Measurements from ENCODE around the gene XAF1.
"Not testable (repeated sequence)": the region's sequence is repeated elsewhere in the genome, so short reads cannot be mapped to it uniquely, and the experiment has no call there.

XAF1 gene

DNA sequence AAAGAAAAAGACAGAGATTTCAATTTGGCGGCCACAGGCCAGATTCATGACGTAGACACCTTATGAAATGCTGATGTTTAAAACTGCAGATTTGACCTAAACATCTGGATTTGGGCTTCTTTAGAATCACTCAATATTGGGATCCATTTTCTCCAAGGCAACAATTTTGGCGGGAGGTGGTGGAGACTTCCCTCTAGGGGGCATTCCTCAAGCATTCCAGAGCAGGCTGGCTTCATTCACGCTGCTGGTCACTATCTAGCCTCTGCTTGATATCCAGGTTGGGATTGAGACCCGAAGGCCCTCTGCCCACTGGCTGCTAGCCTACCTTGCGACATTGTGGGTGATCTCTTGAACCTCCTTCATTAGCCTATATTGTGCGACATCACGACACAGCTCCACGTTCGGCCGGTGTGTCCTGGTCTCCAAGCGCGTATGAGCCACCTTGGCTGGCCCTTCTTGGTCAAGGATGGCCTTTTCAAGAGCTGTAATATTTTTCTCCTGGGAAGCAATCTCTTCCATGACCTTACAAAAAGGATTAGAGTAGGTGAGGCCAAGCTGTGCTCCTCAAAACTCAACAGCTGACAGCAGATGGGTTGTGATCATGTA is 44.7 kb downstream of the XAF1 start:
- Histone ChIP-seq H3K4me1 (ENCODE audit: control insufficient read depth, insufficient read depth, low read length, poor library complexity, severe bottlenecking) (no peaks in the 10 kb centered on the region), H3K9me3 (ENCODE audit: control insufficient read depth, low read length) (no peaks in the 10 kb centered on the region), H3K36me3 (ENCODE audit: control insufficient read depth, insufficient read depth, low read length) (no peaks in the 10 kb centered on the region), H3K27ac (ENCODE audit: low read depth, low read length, severe bottlenecking) (no peak overlapping the region), H3K4me3 (ENCODE audit: extremely low read depth, insufficient read depth, low read length, poor library complexity, severe bottlenecking) (no peak overlapping the region)
- WGBS, 2 experiments (ENCODE audit: insufficient coverage in 2 of 2) = 78 to 80% methylated on average over 10 to 12 of the region's 13 CpGs

DNA sequence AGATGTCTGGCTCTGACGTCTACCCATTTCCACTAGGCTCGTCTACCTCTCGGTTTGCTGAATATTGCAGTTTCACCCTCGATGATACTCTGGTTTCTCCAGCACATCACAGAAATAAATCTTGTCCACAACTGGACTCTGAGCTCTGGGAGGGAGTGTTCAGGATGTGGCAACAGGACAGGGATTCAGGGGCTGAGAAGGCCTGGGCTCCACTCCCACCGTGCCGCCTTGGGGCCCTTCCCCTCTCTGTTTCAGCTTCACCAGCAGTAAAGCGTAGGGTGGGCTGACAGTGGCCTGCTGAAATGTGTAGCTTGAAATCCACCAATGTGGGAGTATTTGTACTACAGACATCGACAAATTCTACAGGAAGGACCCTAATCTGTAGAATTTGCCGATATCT is 55.7 kb downstream of the XAF1 start:
- Histone ChIP-seq H3K4me3 (ENCODE audit: extremely low read depth, insufficient read depth, low read length, poor library complexity, severe bottlenecking) (no peak overlapping the region), H3K4me1 (ENCODE audit: control insufficient read depth, insufficient read depth, low read length, poor library complexity, severe bottlenecking) (no peaks in the 10 kb centered on the region), H3K36me3 (ENCODE audit: control insufficient read depth, insufficient read depth, low read length) (no peaks in the 10 kb centered on the region), H3K9me3 (ENCODE audit: control insufficient read depth, low read length) (no peaks in the 10 kb centered on the region), H3K27ac (ENCODE audit: low read depth, low read length, severe bottlenecking) (no peak overlapping the region)
- WGBS, 2 experiments (ENCODE audit: insufficient coverage in 2 of 2) = 84 to 86% methylated on average over 5 to 6 of the region's 9 CpGs

DNA sequence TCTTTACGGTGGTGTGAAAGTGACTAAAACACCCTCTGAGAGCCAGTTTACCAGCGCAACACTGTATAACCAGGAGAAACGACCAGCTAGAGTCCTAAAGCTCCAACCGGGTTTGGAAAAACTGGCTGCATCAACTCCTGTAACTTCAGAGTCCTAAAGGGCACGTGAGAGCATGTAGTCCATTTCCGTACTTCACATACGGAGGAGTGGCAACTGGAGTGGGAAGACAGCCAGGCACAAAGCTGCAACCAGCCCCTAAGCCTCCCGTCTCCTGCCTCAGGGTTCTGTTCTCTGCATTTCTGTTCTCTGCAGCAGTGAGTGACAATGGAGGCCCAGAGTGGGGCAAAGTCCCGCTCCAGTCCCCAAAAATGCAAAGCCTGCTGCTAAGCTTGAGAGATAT is 56.4 kb downstream of the XAF1 start:
- WGBS, 2 experiments (ENCODE audit: insufficient coverage in 2 of 2) = 85 to 88% methylated on average over 8 to 9 of the region's 9 CpGs
- no peaks in the 10 kb centered on the region for H3K9me3 ChIP-seq (ENCODE audit: control insufficient read depth, low read length)
- no peaks in the 10 kb centered on the region for H3K36me3 ChIP-seq (ENCODE audit: control insufficient read depth, insufficient read depth, low read length)
- no peak overlapping the region for H3K4me3 ChIP-seq (ENCODE audit: extremely low read depth, insufficient read depth, low read length, poor library complexity, severe bottlenecking)
- H3K27ac ChIP-seq (ENCODE audit: low read depth, low read length, severe bottlenecking) = no peak overlapping the region
- no peaks in the 10 kb centered on the region for H3K4me1 ChIP-seq (ENCODE audit: control insufficient read depth, insufficient read depth, low read length, poor library complexity, severe bottlenecking)

DNA sequence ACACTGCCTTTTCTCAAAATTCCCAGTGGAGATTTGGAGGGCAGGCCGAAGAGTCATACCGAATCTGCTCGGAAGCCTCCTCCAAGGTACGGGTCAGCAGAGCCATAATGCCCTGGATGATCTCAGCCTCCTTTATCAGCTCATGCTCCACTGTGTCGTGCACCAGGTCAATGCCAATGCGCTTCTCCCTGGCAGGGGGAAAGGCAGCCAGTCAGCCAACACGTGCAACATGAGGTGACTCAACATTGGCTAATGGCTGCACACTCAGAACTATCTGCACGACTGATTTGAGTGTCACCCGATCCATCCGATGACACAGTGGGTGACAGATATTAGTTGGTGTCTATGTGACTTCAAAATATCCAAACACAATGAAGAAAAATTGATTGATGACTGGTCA is 59.9 kb downstream of the XAF1 start:
- H3K9me3 ChIP-seq (ENCODE audit: control insufficient read depth, low read length) = no peaks in the 10 kb centered on the region
- H3K4me3 ChIP-seq (ENCODE audit: extremely low read depth, insufficient read depth, low read length, poor library complexity, severe bottlenecking) = no peak overlapping the region
- WGBS, 2 experiments (ENCODE audit: insufficient coverage in 2 of 2) = 78 to 85% methylated on average over 6 to 7 of the region's 10 CpGs
- no peaks in the 10 kb centered on the region for H3K36me3 ChIP-seq (ENCODE audit: control insufficient read depth, insufficient read depth, low read length)
- no peaks in the 10 kb centered on the region for H3K4me1 ChIP-seq (ENCODE audit: control insufficient read depth, insufficient read depth, low read length, poor library complexity, severe bottlenecking)
- H3K27ac ChIP-seq (ENCODE audit: low read depth, low read length, severe bottlenecking) = no peak overlapping the region

DNA sequence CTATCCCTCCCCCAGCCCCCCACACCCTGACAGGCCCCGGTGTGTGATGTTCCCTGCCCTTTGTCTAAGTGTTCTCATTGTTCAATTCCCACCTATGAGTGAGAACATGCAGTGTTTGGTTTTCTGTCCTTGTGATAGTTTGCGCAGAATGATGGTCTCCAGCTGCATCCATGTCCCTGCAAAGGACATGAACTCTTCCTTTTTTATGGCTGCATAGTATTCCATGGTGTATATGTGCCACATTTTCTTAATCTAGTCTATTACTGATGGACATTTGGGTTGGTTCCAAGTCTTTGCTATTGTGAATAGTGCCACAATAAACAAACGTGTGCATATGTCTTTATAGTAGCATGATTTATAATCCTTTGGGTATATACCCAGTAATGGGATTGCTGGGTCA is 60.5 kb downstream of the XAF1 start:
- 90 to 100% methylated on average over 1 to 2 of the region's 3 CpGs for WGBS, 2 experiments (ENCODE audit: insufficient coverage in 2 of 2)
- H3K4me1 ChIP-seq (ENCODE audit: control insufficient read depth, insufficient read depth, low read length, poor library complexity, severe bottlenecking); H3K9me3 ChIP-seq (ENCODE audit: control insufficient read depth, low read length); H3K4me3 ChIP-seq (ENCODE audit: extremely low read depth, insufficient read depth, low read length, poor library complexity, severe bottlenecking); H3K27ac ChIP-seq (ENCODE audit: low read depth, low read length, severe bottlenecking); H3K36me3 ChIP-seq (ENCODE audit: control insufficient read depth, insufficient read depth, low read length): not testable (repeated sequence)

DNA sequence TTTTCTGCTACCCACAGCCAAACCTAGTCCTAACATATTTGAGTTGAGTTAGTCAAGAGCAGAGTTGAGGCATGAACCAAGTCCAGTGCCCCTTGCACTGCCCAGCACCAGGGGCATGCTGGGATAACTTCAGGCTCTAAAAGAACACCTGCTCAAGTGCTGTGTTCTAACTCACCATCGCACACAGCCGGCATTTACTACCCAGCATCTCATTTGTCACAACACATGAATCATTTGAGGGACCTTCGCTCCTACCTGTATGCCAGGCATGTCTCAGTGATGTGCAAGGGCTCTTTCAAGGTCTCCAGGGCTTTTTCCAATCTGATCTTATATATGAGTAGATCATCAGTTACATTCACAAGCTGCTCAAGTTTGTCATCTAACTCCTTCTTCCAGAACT is 63.1 kb downstream of the XAF1 start:
- Histone ChIP-seq H3K36me3 (ENCODE audit: control insufficient read depth, insufficient read depth, low read length) (no peaks in the 10 kb centered on the region), H3K4me3 (ENCODE audit: extremely low read depth, insufficient read depth, low read length, poor library complexity, severe bottlenecking) (no peak overlapping the region), H3K9me3 (ENCODE audit: control insufficient read depth, low read length) (no peaks in the 10 kb centered on the region), H3K4me1 (ENCODE audit: control insufficient read depth, insufficient read depth, low read length, poor library complexity, severe bottlenecking) (no peaks in the 10 kb centered on the region), H3K27ac (ENCODE audit: low read depth, low read length, severe bottlenecking) (no peak overlapping the region)
- 88 to 100% methylated on average over 2 to 3 of the region's 3 CpGs for WGBS, 2 experiments (ENCODE audit: insufficient coverage in 2 of 2)

DNA sequence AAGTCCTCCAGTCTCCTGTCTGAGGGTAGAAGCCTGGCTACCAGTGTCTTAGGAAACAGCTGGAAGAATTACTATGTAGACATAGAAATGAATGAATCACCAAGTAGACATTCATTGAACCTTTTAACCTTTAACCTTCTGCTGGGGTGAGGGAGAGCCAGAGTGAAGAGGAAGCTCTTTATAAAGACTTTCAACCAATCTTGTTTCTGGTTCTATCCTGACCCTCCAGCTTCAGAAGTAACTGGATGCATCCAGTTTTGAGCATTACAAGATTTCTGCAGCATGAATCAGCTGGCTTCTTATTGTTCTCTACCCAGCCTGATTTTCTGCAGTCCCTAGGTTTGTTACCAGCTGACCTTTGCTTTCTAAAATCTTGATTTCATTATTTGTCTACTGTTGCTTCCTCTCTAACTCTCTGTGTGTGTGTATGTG is 67.2 kb downstream of the XAF1 start:
- peak overlapping the region; percentile 60 for H3K27ac ChIP-seq (ENCODE audit: low read depth, low read length, severe bottlenecking)
- H3K36me3 ChIP-seq (ENCODE audit: control insufficient read depth, insufficient read depth, low read length) = no peaks in the 10 kb centered on the region
- no peaks in the 10 kb centered on the region for H3K4me1 ChIP-seq (ENCODE audit: control insufficient read depth, insufficient read depth, low read length, poor library complexity, severe bottlenecking)
- no peak overlapping the region for H3K4me3 ChIP-seq (ENCODE audit: extremely low read depth, insufficient read depth, low read length, poor library complexity, severe bottlenecking)
- no peaks in the 10 kb centered on the region for H3K9me3 ChIP-seq (ENCODE audit: control insufficient read depth, low read length)
